ENCODE data around the gene ST8SIA6.
"Not testable (repeated sequence)": the region's sequence is repeated elsewhere in the genome, so short reads cannot be mapped to it uniquely, and the experiment has no call there.

The ST8SIA6 gene

GRCh38 chr10:17340144-17340829 lies 114.1 kb downstream of the ST8SIA6 start:
- no peak for DNase-seq

GRCh38 chr10:17335065-17335464 lies 119.3 kb downstream of the ST8SIA6 start:
- DNase-seq: no peak

- DNase-seq: no peak
Measured at GRCh38 chr10:17330501-17330900, 123.9 kb downstream of the ST8SIA6 start.

GRCh38 chr10:17326377-17326776 lies 128.0 kb downstream of the ST8SIA6 start:
- no peak for DNase-seq

- DNase-seq: not testable (repeated sequence)
Measured at GRCh38 chr10:17321957-17322356, 132.4 kb downstream of the ST8SIA6 start.

GRCh38 chr10:17316488-17317170 lies 137.8 kb downstream of the ST8SIA6 start:
- no peak for DNase-seq

GRCh38 chr10:17309435-17309834 lies 145.0 kb downstream of the ST8SIA6 start:
- no peak for DNase-seq

GRCh38 chr10:17307123-17307522 lies 147.3 kb downstream of the ST8SIA6 start:
- no peak for DNase-seq

GRCh38 chr10:17292375-17292774 lies 162.0 kb downstream of the ST8SIA6 start:
- DNase-seq: no peak

GRCh38 chr10:17290226-17290625 lies 164.2 kb downstream of the ST8SIA6 start:
- peak in 2 of 3 donors; percentile 8 to 26 for DNase-seq

GRCh38 chr10:17289763-17290162 lies 164.6 kb downstream of the ST8SIA6 start:
- DNase-seq: no peak

GRCh38 chr10:17286562-17287550 lies 167.5 kb downstream of the ST8SIA6 start:
- DNase-seq: no peak

- no peak for DNase-seq
Measured at GRCh38 chr10:17282311-17282710, 172.1 kb downstream of the ST8SIA6 start.

GRCh38 chr10:17278607-17279240 lies 175.7 kb downstream of the ST8SIA6 start:
- no peak for DNase-seq

- no peak for DNase-seq
Measured at GRCh38 chr10:17276756-17277424, 177.5 kb downstream of the ST8SIA6 start.

- DNase-seq: peak in 1 of 3 donors; percentile 5
Measured at GRCh38 chr10:17273403-17273802, 181.0 kb downstream of the ST8SIA6 start.

- no peak for DNase-seq
Measured at GRCh38 chr10:17272648-17273047, 181.7 kb downstream of the ST8SIA6 start.
